GM19468 (cell line): ENCODE results near the gene ZNF532.
A peak's percentile ranks its signal among the peaks of the same experiment; 100 is the strongest.

Experiments
- ATAC-seq: cut with Tn5 transposase; IDR thresholded peaks from one replicate; pipeline ENCODE4 v1.9.1; 2021; ENCODE audit warnings: mild to moderate bottlenecking, moderate library complexity, moderate number of reproducible peaks; ENCODE audit not compliant: unreplicated experiment; ENCODE audit errors: extremely low read depth

Gene ZNF532

DNA sequence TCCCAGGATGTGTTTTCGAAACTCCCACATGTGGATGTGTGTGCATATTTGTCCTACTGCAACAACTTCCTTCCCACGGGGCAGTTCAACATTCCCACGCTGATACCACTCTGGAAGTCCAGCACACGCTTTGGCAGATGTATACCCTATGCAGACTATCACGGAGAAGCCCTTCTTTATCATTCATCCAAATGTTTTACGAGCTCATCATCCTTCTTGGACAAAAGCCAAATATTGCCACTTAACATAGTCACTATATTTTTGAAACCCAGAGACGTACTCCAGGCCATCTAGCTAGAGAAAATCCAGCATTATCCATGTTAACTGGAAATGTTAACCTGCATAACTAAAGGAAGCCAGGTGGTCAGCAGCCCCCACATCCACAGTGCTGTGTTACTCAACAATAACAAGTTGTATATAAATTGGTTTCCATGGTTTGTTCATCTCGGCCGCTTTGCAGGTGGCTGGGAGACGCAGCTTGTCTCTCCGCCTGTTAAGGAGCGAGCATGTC lies 131.5 kb downstream of the ZNF532 start:
- no peak for ATAC-seq

DNA sequence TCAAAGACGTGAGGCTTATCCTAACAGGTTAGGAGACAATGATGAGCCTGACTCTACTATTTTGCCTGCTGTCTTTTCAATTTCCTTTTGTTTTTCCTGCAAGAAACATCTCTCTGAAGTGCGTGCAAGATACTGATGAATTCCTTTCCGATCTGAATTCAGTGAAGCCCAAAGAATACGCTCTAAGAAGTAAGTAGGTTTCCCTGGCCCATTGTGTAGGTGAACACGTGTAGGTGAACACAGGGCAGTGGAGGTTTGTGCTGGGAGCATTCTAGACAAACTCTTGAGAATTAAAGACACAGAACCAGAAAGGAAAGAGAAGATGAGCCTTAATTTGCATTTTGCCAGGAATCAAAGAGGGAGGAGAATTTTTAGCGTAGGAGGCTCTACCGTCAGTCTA lies 132.0 kb downstream of the ZNF532 start:
- ATAC-seq = no peak

DNA sequence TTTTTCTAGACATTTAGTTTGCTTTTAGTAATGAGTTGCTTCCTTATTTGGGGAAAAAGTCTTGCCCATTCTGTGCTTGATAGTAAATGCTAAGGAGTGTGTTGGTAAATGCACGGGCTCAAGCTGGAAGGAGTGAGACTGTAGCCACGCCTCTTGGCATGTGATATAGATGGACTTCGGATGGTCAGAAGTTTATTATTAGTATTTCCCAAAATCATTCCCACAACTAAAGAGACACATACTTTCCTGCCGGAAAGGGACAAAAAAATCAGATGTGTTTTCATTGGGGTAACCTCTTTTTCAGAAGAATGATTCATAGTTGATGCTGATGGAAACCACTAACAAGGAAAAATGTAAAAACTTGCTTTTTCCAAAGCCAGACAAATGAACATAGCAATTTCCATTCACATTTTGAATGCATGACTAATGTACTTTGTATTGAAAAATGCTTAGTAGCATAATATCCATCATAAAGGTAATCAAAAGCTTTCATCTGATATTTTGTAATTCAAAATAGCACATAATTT lies 133.2 kb downstream of the ZNF532 start:
- ATAC-seq = no peak

DNA sequence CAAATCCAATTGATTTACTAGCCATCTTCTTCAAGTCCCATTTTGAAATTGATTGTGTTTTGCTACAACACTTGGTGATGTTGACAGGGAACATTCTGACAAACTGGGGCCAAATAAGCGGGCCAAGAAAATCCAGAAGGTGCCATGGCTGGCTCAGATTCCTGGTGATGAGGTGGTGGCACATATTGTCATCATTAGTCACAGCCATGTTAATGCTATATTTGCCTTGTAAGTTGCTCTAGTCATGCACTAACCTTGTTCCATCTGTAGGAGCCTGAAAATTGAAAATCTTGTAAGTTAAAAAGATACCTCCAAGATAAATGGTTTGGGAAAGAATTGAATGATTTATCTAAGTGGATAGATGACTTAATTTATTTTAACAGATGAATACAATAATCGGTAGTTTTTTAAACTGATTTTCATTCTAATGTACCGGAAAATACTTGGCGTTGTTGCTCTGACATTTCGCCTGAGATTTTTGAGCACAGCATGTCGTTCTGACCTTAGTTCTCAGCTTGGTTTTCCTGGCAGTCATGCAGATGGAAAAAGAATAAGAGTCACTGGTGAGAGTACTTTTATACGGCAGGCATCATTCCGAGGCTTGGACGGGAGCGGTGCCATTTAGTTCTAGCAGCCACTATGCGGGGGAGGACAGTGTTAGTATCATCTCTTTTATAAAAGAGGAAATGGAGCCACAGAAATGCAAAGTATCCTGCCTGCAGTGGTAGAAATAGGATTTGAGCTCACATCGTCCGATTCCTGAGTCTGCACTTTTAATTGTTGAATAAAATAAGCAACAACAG lies 133.9 kb downstream of the ZNF532 start:
- peak; percentile 42 for ATAC-seq

DNA sequence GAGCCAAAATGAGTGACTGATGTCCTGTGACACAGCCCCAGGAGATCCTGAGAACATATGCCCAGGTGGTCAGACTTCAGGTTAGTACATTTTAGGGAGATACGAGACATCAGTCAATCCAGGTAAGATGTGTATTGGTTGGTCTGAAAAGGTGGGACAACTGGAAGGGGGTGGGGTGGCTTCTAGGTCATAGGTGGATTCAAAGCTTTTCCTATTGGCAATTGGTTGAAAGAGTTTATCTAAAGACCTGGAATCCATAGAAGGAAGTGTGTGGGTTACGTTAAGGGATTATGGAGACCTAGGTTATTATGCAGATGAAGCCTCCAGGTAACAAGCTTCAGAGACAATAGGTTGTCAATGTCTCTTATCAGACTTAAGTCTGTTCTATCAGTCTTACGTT lies 136.5 kb downstream of the ZNF532 start:
- ATAC-seq = no peak

DNA sequence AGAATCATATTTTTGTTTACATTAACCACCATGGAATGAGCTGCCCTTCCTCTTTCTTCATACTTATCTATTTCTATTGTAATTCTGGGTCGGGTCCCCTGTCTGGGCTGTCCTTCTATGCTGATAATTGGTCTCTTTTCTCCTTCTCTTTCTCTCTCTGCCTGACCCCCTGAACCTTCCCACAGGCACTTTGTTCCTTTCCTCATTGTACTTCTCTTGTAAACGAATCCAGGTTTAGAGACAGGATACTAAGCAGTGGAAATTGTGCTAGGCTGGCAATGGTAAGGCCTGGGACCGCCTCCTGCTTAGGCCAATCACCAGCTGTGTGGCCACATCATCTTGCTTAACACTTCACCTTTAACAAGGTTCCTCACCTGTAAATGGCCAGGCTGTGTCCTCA lies 137.0 kb downstream of the ZNF532 start:
- ATAC-seq = no peak

DNA sequence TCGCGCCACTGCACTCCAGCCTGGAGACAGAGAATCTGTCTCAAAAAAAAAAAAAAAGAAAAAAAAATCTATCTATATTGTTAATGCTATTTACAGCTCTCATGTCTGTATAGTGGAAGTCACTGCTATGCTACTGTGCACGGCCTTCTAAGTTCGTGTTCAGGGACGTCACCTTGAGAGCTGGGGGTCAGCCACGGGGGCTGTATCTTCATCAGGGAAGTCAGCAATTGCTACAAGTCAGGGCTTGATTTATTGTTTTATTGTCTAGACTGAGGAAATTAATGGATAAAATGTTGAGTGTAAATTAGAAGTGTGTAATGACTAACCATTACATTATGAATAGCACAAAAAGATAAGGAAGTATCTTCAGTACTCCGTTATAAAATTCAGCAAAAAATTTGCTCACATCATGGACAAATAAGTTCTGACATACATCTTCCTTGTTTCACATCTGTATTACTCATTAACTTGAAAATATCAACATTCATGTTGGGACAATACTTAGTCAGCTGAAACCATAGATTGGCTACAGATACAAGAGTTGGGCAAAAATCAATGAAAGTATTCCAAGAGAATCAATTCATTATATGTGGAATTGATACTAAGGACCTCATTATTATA lies 138.4 kb downstream of the ZNF532 start:
- ATAC-seq = no peak

DNA sequence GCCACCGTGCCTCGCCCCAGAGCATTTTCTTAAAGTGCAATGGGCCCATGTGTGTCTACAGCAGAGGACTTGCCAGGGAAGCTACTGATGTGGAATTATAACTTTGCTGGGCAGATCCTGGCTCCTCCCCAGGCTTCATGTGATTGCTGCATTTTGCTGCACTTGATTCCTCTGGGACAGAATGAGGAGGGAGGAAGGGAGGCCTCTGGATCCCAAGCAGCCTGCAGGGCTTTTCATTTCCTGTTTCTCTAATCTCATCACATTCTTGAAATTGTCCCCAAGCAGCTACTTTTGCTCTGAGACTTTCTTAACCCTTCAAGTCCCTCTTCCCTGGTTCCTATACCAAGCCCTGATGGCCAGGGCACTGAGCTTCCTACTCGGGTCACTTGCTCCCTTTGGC lies 140.6 kb downstream of the ZNF532 start:
- no peak for ATAC-seq

DNA sequence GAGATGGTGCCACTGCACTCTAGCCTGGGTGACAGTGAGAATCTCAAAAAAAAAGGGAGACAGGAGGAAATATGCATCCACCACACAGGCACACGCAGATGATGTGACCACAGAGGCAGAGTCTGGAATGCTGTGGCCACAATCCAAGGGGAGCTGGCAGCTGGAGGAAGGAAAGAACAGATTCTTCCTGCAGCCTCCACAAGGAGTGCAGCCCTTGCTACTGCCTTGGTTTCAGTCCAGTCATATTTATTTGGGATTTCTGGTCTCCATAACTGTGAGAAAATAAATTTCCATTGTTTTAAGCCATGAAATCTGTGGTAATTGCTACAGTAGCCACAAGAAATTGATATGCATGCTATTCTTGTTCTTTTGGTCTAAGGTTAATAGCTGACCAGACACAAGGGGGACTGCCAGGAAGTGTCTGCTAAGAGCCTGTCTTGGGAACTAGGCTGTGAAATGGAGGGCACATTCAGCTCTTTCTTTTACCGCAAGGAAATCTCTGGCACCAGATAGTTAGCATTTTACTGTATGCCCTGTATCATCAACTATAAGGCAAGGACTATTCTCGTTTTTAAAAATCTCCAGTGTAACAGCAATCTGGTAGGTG lies 141.9 kb downstream of the ZNF532 start:
- ATAC-seq = no peak

DNA sequence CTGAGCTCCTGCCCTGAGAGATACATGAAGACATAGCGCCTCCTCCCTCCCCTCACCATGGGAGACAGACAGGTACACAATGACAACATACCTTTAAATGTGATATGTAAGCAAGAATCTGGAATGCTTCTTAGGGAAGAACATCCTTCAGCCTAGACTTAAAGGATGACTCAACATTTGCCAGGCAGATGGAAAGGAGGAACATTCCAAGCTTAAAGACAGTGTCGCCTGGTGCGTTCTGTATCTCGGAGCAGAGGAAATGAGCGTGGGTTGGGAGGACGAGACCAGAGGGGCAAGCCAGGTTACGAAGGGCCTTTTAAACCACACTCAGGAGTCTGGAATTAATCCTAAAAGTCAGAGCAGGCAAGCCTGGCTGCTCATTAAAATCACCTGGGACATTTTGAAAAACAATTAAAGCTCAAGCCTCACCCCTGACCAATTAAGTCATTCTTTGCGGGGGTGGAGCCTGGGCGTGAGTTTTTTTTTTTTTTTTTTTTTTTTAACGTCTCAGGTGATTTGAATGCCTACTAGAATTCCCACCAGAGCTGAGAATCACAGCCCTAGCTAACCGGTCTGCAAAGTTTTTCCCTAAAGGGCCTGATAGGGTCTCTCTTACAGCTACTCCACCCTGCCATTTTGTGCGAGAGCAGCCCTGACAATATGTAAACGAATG lies 143.8 kb downstream of the ZNF532 start:
- ATAC-seq = no peak

DNA sequence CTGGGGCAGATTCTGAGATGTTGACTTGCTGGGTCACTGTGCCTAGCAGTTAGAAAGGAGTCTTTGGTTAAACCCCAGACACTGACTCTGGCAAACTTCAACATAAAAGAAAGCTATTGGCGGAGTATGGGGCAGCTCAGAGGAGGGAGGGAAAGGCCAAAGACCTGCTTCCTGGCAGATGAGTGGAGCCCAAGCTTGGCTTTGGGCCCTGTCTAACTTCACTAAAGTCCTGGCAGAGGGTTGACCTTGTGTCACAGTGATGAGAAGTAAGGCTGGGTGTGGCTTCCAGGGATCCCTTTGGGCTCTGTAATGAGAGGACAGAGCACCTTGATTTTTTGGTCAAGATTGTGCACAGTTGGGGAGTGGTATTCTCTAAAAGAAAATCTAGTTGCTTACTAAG lies 145.2 kb downstream of the ZNF532 start:
- no peak for ATAC-seq

DNA sequence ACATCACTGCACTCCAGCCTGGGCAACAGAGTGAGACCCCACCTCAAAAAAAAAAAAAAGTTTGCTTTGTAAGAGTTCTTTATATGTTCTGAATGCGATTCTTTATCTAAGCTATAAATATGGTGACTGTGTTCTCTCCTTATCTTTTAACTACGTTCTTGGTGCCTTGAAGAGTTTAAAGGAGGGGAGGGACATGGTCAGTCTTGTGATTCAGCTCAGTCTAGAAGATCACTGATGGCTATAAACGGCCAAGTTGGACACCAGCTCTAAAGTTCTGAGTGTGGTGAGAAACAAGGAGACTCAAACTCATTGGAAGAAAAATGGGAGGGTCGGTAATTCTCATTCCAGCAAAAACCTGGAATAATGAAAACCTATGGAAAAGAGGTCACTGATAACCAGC lies 146.6 kb downstream of the ZNF532 start:
- no peak for ATAC-seq

DNA sequence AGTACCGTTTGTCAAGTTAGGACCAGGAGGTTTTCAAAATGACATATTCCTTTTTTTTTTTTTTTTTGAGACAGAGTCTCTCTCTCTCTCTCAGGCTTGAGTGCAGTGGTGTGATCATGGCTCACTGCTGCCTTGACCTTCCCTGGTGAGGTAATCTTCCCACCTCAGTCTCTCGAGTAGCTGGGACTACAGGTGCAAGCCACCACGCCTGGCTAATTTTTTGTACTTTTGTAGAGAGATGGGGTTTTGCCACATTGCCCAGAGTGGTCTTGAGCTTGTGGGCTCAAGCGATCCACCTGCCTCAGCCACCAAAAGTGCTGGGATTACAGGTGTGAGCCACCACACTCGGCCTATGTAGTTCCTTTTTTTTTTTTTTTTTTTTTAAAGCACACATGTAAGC lies 147.1 kb downstream of the ZNF532 start:
- no peak for ATAC-seq

DNA sequence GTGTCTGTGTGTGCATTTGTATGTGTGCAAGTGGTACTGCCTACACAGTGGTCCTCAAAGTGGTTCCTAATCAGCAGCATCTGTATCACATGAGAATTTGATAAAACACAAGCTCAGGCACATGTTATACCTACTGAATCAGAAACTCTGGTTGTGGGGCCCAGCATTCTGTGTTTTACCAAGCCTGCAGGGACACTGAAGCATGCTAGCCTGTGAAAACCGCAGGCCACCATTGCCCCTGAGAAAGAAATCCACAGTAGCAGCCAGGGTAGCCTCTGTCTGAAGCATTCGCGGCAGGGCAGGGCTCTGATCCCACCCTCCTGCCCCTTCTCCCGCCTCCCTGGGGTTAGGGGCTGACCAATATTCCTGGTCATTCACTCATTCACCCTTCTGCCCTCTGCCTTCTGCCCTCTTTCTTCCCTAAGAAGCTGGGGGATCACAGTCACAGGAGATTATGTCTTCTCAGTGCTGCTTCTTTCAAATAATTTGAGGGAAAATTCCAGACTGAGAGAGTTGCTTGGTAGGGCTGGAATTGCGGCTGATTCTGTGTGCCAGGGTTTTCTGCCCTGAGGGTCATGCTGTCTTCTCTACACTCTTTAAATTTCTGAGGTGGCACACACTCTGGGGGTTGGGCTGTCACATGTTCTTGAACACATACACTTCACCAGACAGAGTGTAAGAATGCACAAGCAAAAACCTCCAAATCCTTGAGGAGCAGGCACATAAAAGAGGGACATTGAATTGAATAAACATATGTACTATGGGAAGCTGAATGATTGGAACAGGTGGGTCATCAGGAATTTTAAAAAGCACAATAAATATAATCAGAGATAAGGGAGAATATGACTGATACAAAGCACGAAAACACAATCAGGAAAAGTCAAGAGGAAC lies 148.4 kb downstream of the ZNF532 start:
- ATAC-seq = no peak

DNA sequence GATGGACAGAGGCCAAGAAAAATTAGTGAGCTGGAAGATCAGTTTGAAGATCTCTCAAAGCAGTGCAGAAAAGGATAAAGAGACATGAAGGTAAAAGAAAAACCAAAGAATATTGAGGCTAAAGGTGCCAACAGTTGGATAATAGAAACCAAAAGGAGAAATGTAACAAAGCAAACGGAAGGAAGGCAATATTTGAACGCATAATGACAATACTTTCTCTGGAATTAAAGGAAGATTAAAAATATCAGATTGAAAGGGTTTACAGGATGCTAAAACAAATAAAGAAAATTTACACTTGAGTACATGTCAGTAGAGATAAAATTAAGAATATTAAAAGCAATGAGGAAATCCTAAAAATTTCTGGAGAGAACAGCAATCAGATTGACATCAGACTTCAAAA lies 149.1 kb downstream of the ZNF532 start:
- no peak for ATAC-seq

DNA sequence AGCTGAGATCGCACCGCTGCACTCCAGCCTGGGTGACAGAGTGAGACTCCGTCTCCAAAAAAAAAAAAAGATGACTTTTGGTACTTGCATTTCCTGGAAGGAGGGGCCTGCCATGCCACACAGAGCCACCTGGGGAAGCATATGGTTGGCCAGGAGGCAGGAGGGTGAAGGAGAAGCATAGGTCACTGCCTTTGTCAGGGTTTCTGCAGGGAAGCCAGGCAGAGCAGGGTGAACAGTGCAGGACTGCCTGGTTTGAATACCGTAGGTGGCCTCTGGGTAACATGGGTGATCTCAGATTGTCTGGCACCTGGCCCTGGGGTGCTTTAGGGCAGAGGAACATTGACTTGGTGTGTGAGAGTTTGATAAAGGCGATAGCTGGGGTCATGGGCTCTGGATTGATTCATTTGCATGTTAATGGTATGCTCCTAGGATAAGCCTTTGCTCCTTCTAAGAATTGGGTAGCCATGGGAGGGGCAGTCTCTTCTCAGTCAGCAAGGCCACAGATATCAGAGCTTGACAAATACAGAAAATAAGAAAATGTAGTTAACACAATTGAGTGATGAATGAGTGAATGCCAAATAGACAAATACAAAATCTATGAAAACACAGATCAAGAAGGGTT lies 151.0 kb downstream of the ZNF532 start:
- no peak for ATAC-seq

DNA sequence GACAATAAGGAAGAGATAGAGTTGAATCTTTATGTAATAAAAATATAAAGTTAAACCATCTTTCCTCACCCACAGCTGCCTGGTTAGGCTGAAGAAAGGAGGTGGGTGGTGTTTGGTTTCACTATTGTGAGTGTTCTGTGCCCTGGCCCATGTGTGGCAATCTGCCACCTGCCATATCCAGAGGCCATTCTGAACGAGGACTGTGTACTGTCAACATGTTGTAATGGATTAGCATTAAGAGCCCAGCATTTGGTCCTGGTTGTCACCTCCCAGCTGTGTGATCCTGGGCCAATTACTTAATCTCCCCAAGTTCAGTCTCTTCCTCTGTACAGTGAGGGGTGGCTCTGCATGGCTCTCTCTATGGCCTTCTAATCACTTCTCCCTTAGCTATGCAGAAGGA lies 156.8 kb downstream of the ZNF532 start:
- ATAC-seq = no peak

DNA sequence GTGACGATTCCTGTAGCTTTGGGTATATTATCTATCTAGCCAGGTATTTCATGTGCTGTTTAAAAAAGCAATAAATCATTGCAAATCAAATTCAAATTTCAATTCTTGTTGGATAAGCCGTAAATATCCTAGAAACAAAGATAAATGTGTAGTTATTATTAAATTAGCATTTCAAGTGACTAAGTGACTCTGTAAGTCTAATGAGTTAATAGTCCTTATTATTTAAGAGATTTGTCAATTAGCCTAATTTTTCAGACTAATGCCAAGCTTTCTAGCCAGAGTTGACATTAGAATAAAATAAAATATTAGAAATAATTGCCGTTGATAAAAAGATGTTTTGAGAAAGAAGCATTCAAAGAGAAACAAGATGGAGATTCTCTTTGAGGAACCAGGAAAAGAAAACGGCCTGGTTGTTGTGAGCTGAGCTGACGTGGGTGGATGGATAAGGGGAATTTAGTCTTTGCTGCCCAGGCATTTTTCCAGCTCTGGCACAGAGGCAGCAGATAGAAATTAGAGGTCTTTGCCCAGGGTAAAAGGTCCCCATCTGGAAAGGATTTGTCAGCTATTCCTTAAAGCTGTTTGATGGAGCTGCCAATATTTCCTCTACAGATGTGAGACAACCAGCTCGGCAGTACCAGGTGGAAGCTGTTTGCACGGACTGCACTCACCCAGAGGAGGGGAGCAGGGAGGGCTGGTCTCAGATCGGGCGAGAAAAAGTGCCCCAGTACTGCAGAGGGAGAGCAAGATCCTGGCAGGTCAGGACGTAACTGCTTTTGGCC lies 157.7 kb downstream of the ZNF532 start:
- no peak for ATAC-seq
